ENCODE measurements around the gene SLC66A2.

DNA sequence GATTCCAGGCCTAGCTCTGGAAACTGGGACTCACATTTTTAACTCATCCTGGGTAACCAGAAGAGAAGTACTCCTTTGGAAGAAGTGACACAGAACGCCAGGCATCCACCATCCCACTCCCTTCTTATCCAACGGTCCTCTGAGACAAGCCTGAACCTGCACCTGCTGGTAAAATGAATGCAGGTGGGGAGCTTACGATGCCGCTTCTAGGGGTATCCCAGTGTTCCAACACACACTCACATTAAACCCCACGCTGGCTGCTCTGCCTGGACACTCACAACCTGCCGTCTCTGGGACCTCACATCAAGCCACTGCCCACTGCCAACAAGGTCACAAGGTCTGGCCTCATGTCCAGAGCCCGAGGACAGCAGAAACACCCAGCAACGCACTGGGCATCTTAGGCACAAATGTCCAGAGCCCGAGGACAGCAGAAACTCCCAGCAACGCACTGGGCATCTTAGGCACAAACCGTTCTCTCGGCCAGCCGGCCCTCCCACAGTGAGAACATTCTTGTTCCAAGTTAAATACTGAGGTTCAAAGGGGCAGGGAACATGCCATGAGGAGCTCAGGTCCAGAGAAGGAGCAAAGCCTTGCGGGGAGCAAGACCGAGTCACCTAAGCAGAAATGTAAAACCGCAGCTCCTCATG lies 9.9 kb downstream of the SLC66A2 start:
- TF ChIP-seq GATA2 (IDR thresholded peaks at IDR 0.05; ENCODE audit: low read depth, low read length) (no peak), GATA3 (IDR thresholded peaks at IDR 0.05; ENCODE audit: low read depth, low read length) (no peak)
